Common myeloid progenitor, CD34-positive (primary cell): ENCODE measurements around the gene SPAG17.
"Not testable (repeated sequence)": the region's sequence is repeated elsewhere in the genome, so short reads cannot be mapped to it uniquely, and the experiment has no call there.

Experiments
- CTCF ChIA-PET: fragments of 350-600 bp; sonication (Branson Sonifier 250); formaldehyde crosslinking; loops from one replicate; lab custom pipeline; 2021; ENCODE audit warnings: antibody characterized with exemption; lab: Charles Lee
- POLR2A ChIA-PET: fragments of 350-600 bp; sonication (Branson Sonifier 250); formaldehyde crosslinking; loops from one replicate; lab custom pipeline; 2021; ENCODE audit warnings: antibody characterized with exemption; lab: Charles Lee
- DNase-seq, 3 donors: peaks; one replicate each; pipeline versions ENCODE4 v3.0.0 to v3.0.0-alpha.2; 2013
- H3K27ac ChIP-seq, 2 experiments: 1 replicate in 1 of 2; 2 replicates in 1 of 2; pipeline ENCODE4 v1.7.0; 2013; ENCODE audit warnings: inconsistent platforms in 2 of 2, low read length in 2 of 2, mild to moderate bottlenecking in 2 of 2, low read depth in 1 of 2, moderate library complexity in 1 of 2; ENCODE audit not compliant: severe bottlenecking in 2 of 2, insufficient read depth in 1 of 2, poor library complexity in 1 of 2
- H3K27me3 ChIP-seq, 5 experiments: replicated peaks in 2 of 5; 1 replicate in 3 of 5; 2 replicates in 2 of 5; pipeline versions ENCODE4 v1.6.1 to v1.7.0; 2013; ENCODE audit warnings: low read length in 4 of 5, mild to moderate bottlenecking in 2 of 5, moderate library complexity in 2 of 5, inconsistent platforms in 1 of 5; ENCODE audit not compliant: insufficient read depth in 5 of 5, control insufficient read depth in 4 of 5
- H3K36me3 ChIP-seq, 4 experiments: 1 replicate in 2 of 4; 2 replicates in 2 of 4; pipeline versions ENCODE4 v1.6.1 to v1.7.0; 2013; ENCODE audit warnings: low read length in 3 of 4, control low read depth in 1 of 4, mild to moderate bottlenecking in 1 of 4; ENCODE audit not compliant: control insufficient read depth in 4 of 4, insufficient read depth in 4 of 4
- H3K4me1 ChIP-seq, 4 experiments: 1 replicate in 3 of 4; 2 replicates in 1 of 4; pipeline versions ENCODE4 v1.6.1 to v1.7.1; 2013; ENCODE audit warnings: low read length in 3 of 4, mild to moderate bottlenecking in 3 of 4, control low read depth in 1 of 4, inconsistent platforms in 1 of 4, moderate library complexity in 1 of 4; ENCODE audit not compliant: control insufficient read depth in 4 of 4, insufficient read depth in 4 of 4; ENCODE audit errors: control extremely low read depth in 1 of 4
- H3K4me3 ChIP-seq, 7 experiments: 1 replicate in 4 of 7; 2 replicates in 3 of 7; pipeline versions ENCODE4 v1.5.1 to v1.7.0; 2013; ENCODE audit warnings: mild to moderate bottlenecking in 7 of 7, low read length in 6 of 7, moderate library complexity in 6 of 7, inconsistent platforms in 2 of 7, low read depth in 2 of 7, control low read depth in 1 of 7; ENCODE audit not compliant: insufficient read depth in 4 of 7, control insufficient read depth in 1 of 7; ENCODE audit errors: extremely low read depth in 1 of 7
- H3K9me3 ChIP-seq, 5 experiments: 1 replicate in 4 of 5; 2 replicates in 1 of 5; pipeline versions ENCODE4 v1.6.1 to v1.7.1; 2013; ENCODE audit warnings: low read length in 4 of 5, mild to moderate bottlenecking in 2 of 5, inconsistent platforms in 1 of 5, low read depth in 1 of 5, moderate library complexity in 1 of 5; ENCODE audit not compliant: control insufficient read depth in 4 of 5, insufficient read depth in 2 of 5; ENCODE audit errors: control extremely low read depth in 1 of 5
- WGBS: methylation state at CpG from one replicate; pipeline ENCODE4 v1.1.5; 2013; ENCODE audit not compliant: insufficient coverage; 5-methylcytosine and 5-hydroxymethylcytosine counted together

Gene SPAG17

DNA sequence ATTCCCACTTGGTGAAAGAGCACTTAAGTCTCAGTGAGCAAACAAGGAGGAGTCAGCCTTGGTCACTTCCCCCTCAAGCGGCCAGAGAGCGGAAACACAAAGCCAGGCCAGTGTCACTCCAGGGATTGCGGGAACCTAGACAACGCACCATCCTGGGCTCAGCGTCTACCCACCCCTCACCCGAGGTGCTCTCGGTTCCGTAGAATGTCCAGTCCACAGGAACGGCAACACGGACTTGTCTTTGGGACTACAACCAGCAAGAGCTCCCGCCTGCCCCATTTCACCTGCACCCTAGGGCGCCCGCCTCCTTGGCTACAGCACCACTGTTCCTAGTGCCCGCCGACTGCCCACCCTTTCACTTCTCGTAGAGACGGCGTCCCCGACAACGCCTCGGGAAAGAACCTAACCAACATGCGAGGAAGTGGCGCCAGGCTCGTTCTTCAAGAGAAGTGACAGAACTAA lies 256.1 kb downstream of the SPAG17 start:
- peaks cover 22 to 41% (median 30%) of the 10 kb centered on the region in 4 experiments for H3K4me1 ChIP-seq
- peak; percentile 50 to 89 (median 83) for DNase-seq
- peak overlapping the region; percentile 56 to 87 for H3K27ac ChIP-seq
- CTCF ChIA-PET, result interaction anchor here (1.2 to 1.6 kb wide), 3 partner anchors 11 to 416 kb away, joined by 3 to 4 read pairs (median 4); no protein-coding TSS in a partner anchor
- POLR2A ChIA-PET, result no interaction called here
- no peaks in the 10 kb centered on the region for H3K27me3 ChIP-seq
- WGBS, result 0% methylated on average over 21 of the region's 24 CpGs
- H3K4me3 ChIP-seq, result peak overlapping the region; percentile 91 to 99 (median 97)
- H3K9me3 ChIP-seq, result no peaks in the 10 kb centered on the region
- peaks cover 5 to 9% (median 7%) of the 10 kb centered on the region in 4 experiments for H3K36me3 ChIP-seq

DNA sequence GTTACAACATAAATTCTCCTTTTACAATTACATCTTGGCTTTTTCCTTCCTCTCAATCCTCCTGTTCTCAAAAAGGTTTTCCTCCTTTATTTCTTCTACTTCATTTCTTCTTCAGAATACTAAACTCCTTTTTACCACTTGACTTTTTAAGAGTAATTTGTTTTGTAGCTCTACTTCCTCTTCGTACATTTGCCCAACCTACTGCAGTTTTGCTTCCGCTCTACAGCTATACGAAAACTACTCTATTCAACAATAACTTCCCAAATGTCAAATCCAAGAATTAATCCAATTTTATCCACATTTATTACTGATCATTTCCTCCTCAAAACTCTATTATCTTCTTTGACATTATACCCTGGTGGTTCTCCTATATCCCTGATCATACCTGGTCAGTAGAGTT lies 259.0 kb downstream of the SPAG17 start:
- no peaks in the 10 kb centered on the region for H3K9me3 ChIP-seq
- DNase-seq, result peak; percentile 4 to 48 (median 31)
- peaks cover 2 to 5% (median 4%) of the 10 kb centered on the region in 4 experiments for H3K36me3 ChIP-seq
- POLR2A ChIA-PET, result no interaction called here
- WGBS, result 34% methylated on average over 2 of the region's 3 CpGs
- peaks cover 18 to 33% (median 23%) of the 10 kb centered on the region in 4 experiments for H3K4me1 ChIP-seq
- H3K27me3 ChIP-seq, result no peaks in the 10 kb centered on the region
- peak overlapping the region in 1 of 7 experiments; percentile 42 for H3K4me3 ChIP-seq
- CTCF ChIA-PET, result interaction anchor here (1.2 kb wide), 1 partner anchor 19 kb away, joined by 3 read pairs; no protein-coding TSS in a partner anchor
- H3K27ac ChIP-seq, result no peak overlapping the region

GRCh38 chr1:117922717-117923116 lies 262.3 kb downstream of the SPAG17 start:
- DNase-seq, POLR2A ChIA-PET, H3K27me3 ChIP-seq, H3K27ac ChIP-seq, H3K9me3 ChIP-seq, H3K4me3 ChIP-seq, CTCF ChIA-PET: not testable (repeated sequence)
- WGBS, result 100% methylated on average over 5 of the region's 7 CpGs
- Histone ChIP-seq H3K36me3 (peaks cover 2 to 23% (median 14%) of the 10 kb centered on the region in 4 experiments), H3K4me1 (peaks cover 0 to 12% (median 4%) of the 10 kb centered on the region in 4 experiments)

DNA sequence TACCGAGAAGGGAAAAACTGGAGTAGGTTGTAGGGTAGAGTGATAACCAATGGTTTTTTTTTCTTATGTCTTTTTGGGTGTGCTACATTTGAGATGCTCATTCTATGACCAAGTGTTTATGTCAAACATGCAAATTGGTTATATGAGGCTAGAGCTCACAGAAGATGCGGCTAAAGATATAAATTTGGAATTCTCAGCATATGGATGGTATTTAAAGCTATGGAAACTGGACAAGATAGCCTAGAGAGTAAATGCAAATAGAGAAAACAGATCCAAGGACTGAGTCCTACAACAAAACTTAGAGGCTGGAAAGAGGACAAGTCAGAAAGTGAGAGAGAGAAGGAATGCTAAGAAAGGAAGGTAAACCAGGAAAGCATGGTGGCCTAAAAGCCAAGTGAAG lies 263.0 kb downstream of the SPAG17 start:
- no peak for DNase-seq
- Histone ChIP-seq H3K9me3 (no peaks in the 10 kb centered on the region), H3K4me3 (no peak overlapping the region), H3K4me1 (peaks cover 0 to 11% (median 3%) of the 10 kb centered on the region in 4 experiments), H3K36me3 (peaks cover 5 to 29% (median 14%) of the 10 kb centered on the region in 4 experiments), H3K27me3 (no peaks in the 10 kb centered on the region), H3K27ac (no peak overlapping the region)
- 90% methylated on average over 2 of the region's 2 CpGs for WGBS
- CTCF ChIA-PET, result no interaction called here
- POLR2A ChIA-PET, result no interaction called here

- H3K36me3 ChIP-seq, result peaks cover 15 to 52% (median 28%) of the 10 kb centered on the region in 4 experiments
- no peak overlapping the region for H3K4me3 ChIP-seq
- DNase-seq, result no peak
- ChIA-PET POLR2A (no interaction called here), CTCF (no interaction called here)
- H3K27me3 ChIP-seq, result no peaks in the 10 kb centered on the region
- H3K9me3 ChIP-seq, result peaks cover 0 to 4% (median 0%) of the 10 kb centered on the region in 5 experiments
- H3K27ac ChIP-seq, result peak overlapping the region in 1 of 2 experiments; percentile 12
- no peaks in the 10 kb centered on the region for H3K4me1 ChIP-seq
Measured at GRCh38 chr1:117919376-117919775, 265.7 kb downstream of the SPAG17 start.

DNA sequence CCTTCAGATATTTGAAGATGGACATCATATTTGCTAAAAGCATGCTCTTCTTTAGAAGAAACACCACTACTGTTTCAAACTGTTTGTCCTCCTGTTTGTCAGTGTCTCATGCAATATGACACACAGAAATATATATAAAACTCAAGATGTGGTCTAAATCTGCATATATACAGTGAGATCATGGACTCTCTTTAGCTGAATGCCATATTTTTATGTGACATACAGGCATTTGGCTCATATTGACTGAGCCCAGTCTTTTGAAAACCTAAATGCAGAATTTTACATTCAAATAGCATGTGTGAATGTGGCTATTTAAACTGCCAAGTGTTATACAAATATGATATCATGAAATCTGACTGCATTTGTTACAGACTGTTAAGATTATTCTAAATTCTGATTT lies 274.0 kb downstream of the SPAG17 start:
- POLR2A ChIA-PET, result no interaction called here
- H3K4me1 ChIP-seq, result no peaks in the 10 kb centered on the region
- H3K27me3 ChIP-seq, result no peaks in the 10 kb centered on the region
- no peak overlapping the region for H3K4me3 ChIP-seq
- no peak for DNase-seq
- CTCF ChIA-PET, result interaction anchor here (1.6 kb wide), 2 partner anchors 12 to 15 kb away, joined by 3 to 7 read pairs; no protein-coding TSS in a partner anchor
- peaks cover 28 to 68% (median 47%) of the 10 kb centered on the region in 4 experiments for H3K36me3 ChIP-seq
- H3K27ac ChIP-seq, result no peak overlapping the region
- peaks cover 0 to 2% (median 0%) of the 10 kb centered on the region in 5 experiments for H3K9me3 ChIP-seq

DNA sequence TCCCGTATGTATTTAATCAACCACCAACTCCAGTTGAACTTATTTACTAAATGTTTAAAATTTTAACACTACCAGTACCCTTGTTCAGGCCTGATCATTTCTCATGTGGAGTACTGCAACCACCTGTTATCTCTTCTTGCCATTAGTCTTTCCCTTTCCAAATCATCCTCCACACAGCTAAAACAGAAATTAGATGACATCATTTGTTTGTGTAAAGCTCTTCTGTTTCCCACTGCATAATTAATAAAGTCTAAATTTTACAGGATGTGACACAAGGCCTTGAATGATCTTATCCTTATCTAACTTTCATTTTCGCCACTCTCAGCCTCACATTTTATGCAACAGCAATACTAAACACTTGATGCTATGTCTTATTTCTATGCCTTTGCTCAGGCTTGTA lies 280.0 kb downstream of the SPAG17 start:
- ChIA-PET CTCF (interaction anchor here (1.1 to 4.5 kb wide), 2 partner anchors 9 to 13 kb away, joined by 3 to 28 read pairs; no protein-coding TSS in a partner anchor), POLR2A (no interaction called here)
- no peaks in the 10 kb centered on the region for H3K4me1 ChIP-seq
- H3K27me3 ChIP-seq, result no peaks in the 10 kb centered on the region
- WGBS, result 100% methylated on average over 2 of the region's 2 CpGs
- no peaks in the 10 kb centered on the region for H3K9me3 ChIP-seq
- no peak overlapping the region for H3K27ac ChIP-seq
- no peak overlapping the region for H3K4me3 ChIP-seq
- DNase-seq, result no peak
- H3K36me3 ChIP-seq, result peaks cover 26 to 50% (median 35%) of the 10 kb centered on the region in 4 experiments
